Colonic mucosa (tissue), 4 donors: ENCODE measurements around the gene CIDEB. TPM values are rescaled to one million over a fixed set of nuclear protein-coding genes. Genes with fewer than 3 reads are reported as not detected.

Experiments used
- DNase-seq: peaks from one replicate; pipeline ENCODE4 v3.0.0-alpha.2; 2020
- H3K27ac ChIP-seq: fragments of 200-600 bp; one replicate; pipeline ENCODE4 v1.8.0; 2021
- H3K27me3 ChIP-seq: fragments of 200-600 bp; one replicate; pipeline ENCODE4 v1.8.0; 2021
- H3K36me3 ChIP-seq: fragments of 200-600 bp; one replicate; pipeline ENCODE4 v1.8.0; 2021
- H3K4me1 ChIP-seq: fragments of 200-600 bp; one replicate; pipeline ENCODE4 v1.8.0; 2021; ENCODE audit warnings: mild to moderate bottlenecking
- H3K4me3 ChIP-seq: fragments of 200-600 bp; one replicate; pipeline ENCODE4 v1.8.0; 2021
- H3K9ac ChIP-seq, 2 donors: one replicate each; pipeline ENCODE4 v1.7.0; 2013; ENCODE audit warnings: control low read depth in 2 of 2, low read depth in 2 of 2, low read length in 2 of 2
- H3K9me3 ChIP-seq: fragments of 200-600 bp; one replicate; pipeline ENCODE4 v1.8.0; 2021
- intact Hi-C: fragments of 100-400 bp; cut with DNase I; formaldehyde crosslinking; loops from one replicate; pipeline ENCODE4 v1.14.1; 2022
- total RNA-seq, 2 donors: library from RNA; stranded (reverse); fragmentation: NEBNext Ultra II Directional in 1 of 2; extraction: Animal tissue kit (Norgen Biotek cat#: 25700) in 1 of 2; gene quantifications; one replicate each; pipeline ENCODE4 v1.2.1, GENCODE V29; 2021
- TF ChIP-seq, protein P1 (sequence below): fragments of 200-600 bp; IDR thresholded peaks from one replicate; pipeline ENCODE4 v1.8.0; 2022; ENCODE audit warnings: antibody characterized with exemption, mild to moderate bottlenecking
- donor health status: healthy.
- donor health status: DM: no; HTN: no; CAD: no.
- donor health status: DM: no; HTN: no; CAD: no.

CIDEB gene
- total RNA-seq, 2 donors from 2014 or later, result 7.7 to 12.9 TPM

DNA sequence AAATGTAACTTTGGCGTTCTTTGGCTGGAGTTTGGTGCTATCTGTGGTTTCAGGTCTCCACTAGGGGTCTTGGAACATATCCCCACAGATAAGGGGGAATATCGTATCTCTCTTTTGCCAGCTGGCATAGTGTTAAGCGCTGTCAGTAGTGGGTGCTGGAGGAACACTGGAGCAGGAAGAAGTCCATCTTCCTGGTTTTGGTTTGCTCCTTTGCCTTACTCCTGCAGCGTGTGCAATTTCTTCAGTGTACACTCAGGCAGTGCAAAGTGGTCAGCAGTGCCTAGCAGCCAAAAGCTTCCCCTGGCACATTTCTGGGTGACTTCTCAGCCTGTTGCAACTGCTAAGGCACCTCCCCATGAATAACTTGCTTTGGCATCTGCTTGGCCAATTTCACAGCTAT, 43.7 kb upstream of the CIDEB start:
- intact Hi-C loops, result no loop called here
- no peak overlapping the region for H3K9ac ChIP-seq
- no peak for DNase-seq
- H3K27ac ChIP-seq, result no peak overlapping the region
- no peaks in the 10 kb centered on the region for H3K27me3 ChIP-seq
- H3K4me3 ChIP-seq, result no peak overlapping the region
- no peaks in the 10 kb centered on the region for H3K9me3 ChIP-seq
- no peaks in the 10 kb centered on the region for H3K36me3 ChIP-seq
- TF ChIP-seq, protein P1, sequence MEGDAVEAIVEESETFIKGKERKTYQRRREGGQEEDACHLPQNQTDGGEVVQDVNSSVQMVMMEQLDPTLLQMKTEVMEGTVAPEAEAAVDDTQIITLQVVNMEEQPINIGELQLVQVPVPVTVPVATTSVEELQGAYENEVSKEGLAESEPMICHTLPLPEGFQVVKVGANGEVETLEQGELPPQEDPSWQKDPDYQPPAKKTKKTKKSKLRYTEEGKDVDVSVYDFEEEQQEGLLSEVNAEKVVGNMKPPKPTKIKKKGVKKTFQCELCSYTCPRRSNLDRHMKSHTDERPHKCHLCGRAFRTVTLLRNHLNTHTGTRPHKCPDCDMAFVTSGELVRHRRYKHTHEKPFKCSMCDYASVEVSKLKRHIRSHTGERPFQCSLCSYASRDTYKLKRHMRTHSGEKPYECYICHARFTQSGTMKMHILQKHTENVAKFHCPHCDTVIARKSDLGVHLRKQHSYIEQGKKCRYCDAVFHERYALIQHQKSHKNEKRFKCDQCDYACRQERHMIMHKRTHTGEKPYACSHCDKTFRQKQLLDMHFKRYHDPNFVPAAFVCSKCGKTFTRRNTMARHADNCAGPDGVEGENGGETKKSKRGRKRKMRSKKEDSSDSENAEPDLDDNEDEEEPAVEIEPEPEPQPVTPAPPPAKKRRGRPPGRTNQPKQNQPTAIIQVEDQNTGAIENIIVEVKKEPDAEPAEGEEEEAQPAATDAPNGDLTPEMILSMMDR, result no peak
- no peaks in the 10 kb centered on the region for H3K4me1 ChIP-seq

DNA sequence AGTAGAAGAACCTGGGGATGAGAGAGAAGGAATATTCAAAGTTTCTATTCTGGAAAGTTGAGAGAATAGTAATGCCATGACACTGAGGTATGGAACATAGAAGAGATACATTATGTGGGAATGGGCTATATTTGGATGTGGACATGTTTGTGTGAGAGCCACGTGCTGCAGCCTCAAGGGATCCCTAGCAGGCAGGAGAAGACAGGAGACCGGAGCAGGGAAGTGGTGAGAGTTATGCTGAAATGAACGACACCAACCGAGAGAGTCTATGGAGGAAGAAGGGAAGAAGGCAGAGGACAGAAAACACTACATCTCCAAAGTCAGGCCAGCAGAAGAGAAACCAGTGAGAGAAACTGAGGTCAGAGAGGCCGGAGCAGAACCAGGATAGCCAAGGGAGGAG, 42.0 kb upstream of the CIDEB start:
- no peak for DNase-seq
- no peak overlapping the region for H3K27ac ChIP-seq
- no peaks in the 10 kb centered on the region for H3K36me3 ChIP-seq
- TF ChIP-seq, protein P1, result no peak
- no peaks in the 10 kb centered on the region for H3K27me3 ChIP-seq
- no peaks in the 10 kb centered on the region for H3K9me3 ChIP-seq
- H3K9ac ChIP-seq, result no peak overlapping the region
- H3K4me3 ChIP-seq, result no peak overlapping the region
- H3K4me1 ChIP-seq, result no peaks in the 10 kb centered on the region
- intact Hi-C loops, result no loop called here

GRCh38 chr14:24348186-24348585, 40.4 kb upstream of the CIDEB start:
- DNase-seq, result no peak
- H3K27ac ChIP-seq, result no peak overlapping the region
- H3K36me3 ChIP-seq, result no peaks in the 10 kb centered on the region
- TF ChIP-seq, protein P1, result no peak
- intact Hi-C loops, result no loop called here
- no peak overlapping the region for H3K9ac ChIP-seq
- H3K4me1 ChIP-seq, result no peaks in the 10 kb centered on the region
- no peaks in the 10 kb centered on the region for H3K9me3 ChIP-seq
- H3K27me3 ChIP-seq, result no peaks in the 10 kb centered on the region
- no peak overlapping the region for H3K4me3 ChIP-seq

GRCh38 chr14:24347134-24347533, 39.4 kb upstream of the CIDEB start:
- H3K4me3 ChIP-seq, result no peak overlapping the region
- intact Hi-C loops, result no loop called here
- TF ChIP-seq, protein P1, result no peak
- H3K9ac ChIP-seq, result no peak overlapping the region
- no peak overlapping the region for H3K27ac ChIP-seq
- no peaks in the 10 kb centered on the region for H3K27me3 ChIP-seq
- H3K4me1 ChIP-seq, result no peaks in the 10 kb centered on the region
- H3K36me3 ChIP-seq, result no peaks in the 10 kb centered on the region
- DNase-seq, result no peak
- H3K9me3 ChIP-seq, result no peaks in the 10 kb centered on the region

GRCh38 chr14:24343795-24344660, 36.3 kb upstream of the CIDEB start:
- H3K4me3 ChIP-seq, result no peak overlapping the region
- no peaks in the 10 kb centered on the region for H3K27me3 ChIP-seq
- no peaks in the 10 kb centered on the region for H3K9me3 ChIP-seq
- intact Hi-C loops, result no loop called here
- no peak overlapping the region for H3K27ac ChIP-seq
- H3K9ac ChIP-seq, result no peak overlapping the region
- TF ChIP-seq, protein P1, result no peak
- H3K36me3 ChIP-seq, result no peaks in the 10 kb centered on the region
- H3K4me1 ChIP-seq, result peaks cover 2% of the 10 kb centered on the region
- no peak for DNase-seq
